HepG2 (cell line): ENCODE measurements around the gene SFI1. TPM values are rescaled to one million over a fixed set of nuclear protein-coding genes. Genes with fewer than 3 reads are reported as not detected.
A peak's percentile ranks its signal among the peaks of the same experiment; 100 is the strongest.

Experiments
- CBFB ChIP-seq: sonication (generic); formaldehyde crosslinking; IDR thresholded peaks from 2 replicates; pipeline ENCODE4 v1.4.0; 2020; ENCODE audit warnings: missing genetic modification reagents
- ETV6 ChIP-seq: sonication (generic); formaldehyde crosslinking; conservative IDR thresholded peaks from 2 replicates; pipeline ENCODE4 v1.4.0; 2020; ENCODE audit warnings: missing genetic modification reagents
- HMGA1 ChIP-seq: sonication (generic); formaldehyde crosslinking; conservative IDR thresholded peaks from 2 replicates; pipeline ENCODE4 v1.4.0; 2020; ENCODE audit warnings: missing genetic modification reagents
- KAT8 ChIP-seq: IDR thresholded peaks from 2 replicates; pipeline ENCODE4 v1.6.1; 2016; ENCODE audit warnings: missing genetic modification reagents, missing compliant biosample characterization
- MAZ ChIP-seq, 2 experiments: sonication (generic) in 1 of 2; formaldehyde crosslinking in 1 of 2; IDR thresholded peaks; 2 replicates each; pipeline versions ENCODE4 v1.5.0 to v1.6.1; 2012 to 2020; ENCODE audit warnings: low read depth in 2 of 2, mild to moderate bottlenecking in 2 of 2, borderline replicate concordance in 1 of 2, improper control_type of control experiment in 1 of 2, low read length in 1 of 2, missing genetic modification reagents in 1 of 2, moderate library complexity in 1 of 2
- NR1H2 ChIP-seq: sonication (generic); formaldehyde crosslinking; IDR thresholded peaks from 2 replicates; pipeline ENCODE4 v1.8.1; 2022; ENCODE audit warnings: low read depth, missing genetic modification reagents, borderline replicate concordance
- POGZ ChIP-seq: sonication (generic); formaldehyde crosslinking; IDR thresholded peaks from 2 replicates; pipeline ENCODE4 v1.4.0; 2020; ENCODE audit warnings: mild to moderate bottlenecking, missing genetic modification reagents
- PRMT3 ChIP-seq: sonication (generic); formaldehyde crosslinking; IDR thresholded peaks from 2 replicates; pipeline ENCODE4 v1.8.1; 2022; ENCODE audit warnings: low read depth, mild to moderate bottlenecking, moderate library complexity, missing genetic modification reagents, borderline replicate concordance
- ZNF12 ChIP-seq: sonication (generic); formaldehyde crosslinking; IDR thresholded peaks from 2 replicates; pipeline ENCODE4 v1.5.0; 2020; ENCODE audit warnings: missing genetic modification reagents
- ZNF615 ChIP-seq: sonication (generic); formaldehyde crosslinking; IDR thresholded peaks from 2 replicates; pipeline ENCODE4 v1.5.0; 2020; ENCODE audit warnings: mild to moderate bottlenecking, missing genetic modification reagents, borderline replicate concordance
- ZNF709 ChIP-seq: sonication (generic); formaldehyde crosslinking; IDR thresholded peaks from 2 replicates; pipeline ENCODE4 v1.5.0; 2020; ENCODE audit warnings: mild to moderate bottlenecking, missing genetic modification reagents
- polyA plus RNA-seq, 8 experiments: library from polyadenylated mRNA; depleted of rRNA in 3 of 8; stranded (reverse) in 7 of 8; unstranded in 1 of 8; fragments of >200 nt; fragmentation: Illumina TruSeq in 4 of 8; extraction: Trizol in 4 of 8; gene quantifications; 2 replicates each; pipeline versions ENCODE4 v1.2.1 to v1.2.3, GENCODE V29; 2011 to 2016; ENCODE audit warnings: low read depth in 4 of 8, missing spikeins in 1 of 8, mixed read lengths in 1 of 8; ENCODE audit not compliant: insufficient read depth in 1 of 8
- total RNA-seq, 5 experiments: library from RNA; depleted of rRNA; stranded (reverse); fragments of >200 nt; fragmentation: Illumina TruSeq; extraction: Trizol; gene quantifications; 2 replicates each; pipeline ENCODE4 v1.2.3, GENCODE V29; 2016; ENCODE audit warnings: low read depth in 1 of 5
- TF ChIP-seq, protein P1 (sequence below), 2 experiments: sonication (generic) in 1 of 2; formaldehyde crosslinking in 1 of 2; IDR thresholded peaks; 2 replicates each; pipeline versions ENCODE4 v1.4.0 to v1.6.1; 2016 to 2020; ENCODE audit warnings: borderline replicate concordance in 1 of 2, low read depth in 1 of 2, mild to moderate bottlenecking in 1 of 2, missing genetic modification reagents in 1 of 2
- TF ChIP-seq, protein P2 (sequence below): sonication (generic); formaldehyde crosslinking; IDR thresholded peaks from 2 replicates; pipeline ENCODE4 v1.4.0; 2020; ENCODE audit warnings: missing genetic modification reagents
- TF ChIP-seq, protein P3 (sequence below): sonication (generic); formaldehyde crosslinking; IDR thresholded peaks from 2 replicates; pipeline ENCODE4 v1.5.1; 2020; ENCODE audit warnings: mild to moderate bottlenecking, missing genetic modification reagents
- TF ChIP-seq, protein P4 (sequence below): sonication (generic); formaldehyde crosslinking; IDR thresholded peaks from 2 replicates; pipeline ENCODE4; 2020; ENCODE audit warnings: missing genetic modification reagents, mild to moderate bottlenecking, borderline replicate concordance

Gene SFI1
- total and polyA plus RNA-seq, 2 of the 13 experiments (the other 11 are each of a cell fraction or from before 2014, with no cell fraction given): 20.5 to 40.1 TPM

DNA sequence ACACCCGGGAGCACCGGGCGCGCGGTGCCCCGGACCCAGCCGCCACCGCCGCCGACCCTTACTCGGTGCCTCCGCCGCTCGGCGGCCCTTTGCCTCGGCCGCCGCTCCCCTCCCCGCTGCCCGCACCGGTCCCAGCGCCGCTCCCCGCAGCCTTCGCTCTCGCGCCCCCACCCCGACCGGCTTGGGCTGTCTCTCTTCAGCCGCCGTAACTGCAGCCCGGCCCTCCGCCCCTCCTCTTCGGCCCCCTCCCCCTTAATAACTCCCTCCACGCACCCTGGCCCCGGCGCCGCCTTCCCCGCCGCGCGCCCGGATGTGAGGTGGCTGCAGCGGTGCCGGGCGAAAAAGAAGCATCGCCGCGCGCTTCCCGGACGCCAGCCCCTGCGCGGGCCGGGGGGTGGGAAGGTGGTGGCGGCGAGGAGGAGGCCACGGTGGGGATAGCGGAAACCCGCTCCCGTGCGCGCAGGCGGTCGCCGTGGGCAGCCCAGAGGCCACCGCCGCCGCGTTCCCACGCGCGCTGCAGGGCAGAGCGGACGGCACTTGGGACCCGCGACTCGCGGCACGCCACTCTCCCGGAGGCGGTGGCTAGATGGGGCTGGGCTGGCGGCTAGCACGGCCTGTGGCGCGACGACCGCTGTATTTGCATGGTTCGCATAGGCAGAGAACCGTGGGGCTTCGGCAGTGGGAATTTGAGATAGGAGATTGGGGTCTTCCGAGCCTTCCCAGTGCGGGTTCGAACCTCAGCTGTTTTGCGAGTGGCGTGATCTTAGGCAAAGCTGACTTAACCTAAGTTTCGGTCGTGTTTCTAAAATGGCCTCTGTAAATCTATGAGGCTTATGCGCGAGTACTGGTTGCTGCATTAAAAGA lies 6.5 kb upstream of the SFI1 start, which contains the start of gene EIF4ENIF1 (continued):
- TF ChIP-seq, protein P1, sequence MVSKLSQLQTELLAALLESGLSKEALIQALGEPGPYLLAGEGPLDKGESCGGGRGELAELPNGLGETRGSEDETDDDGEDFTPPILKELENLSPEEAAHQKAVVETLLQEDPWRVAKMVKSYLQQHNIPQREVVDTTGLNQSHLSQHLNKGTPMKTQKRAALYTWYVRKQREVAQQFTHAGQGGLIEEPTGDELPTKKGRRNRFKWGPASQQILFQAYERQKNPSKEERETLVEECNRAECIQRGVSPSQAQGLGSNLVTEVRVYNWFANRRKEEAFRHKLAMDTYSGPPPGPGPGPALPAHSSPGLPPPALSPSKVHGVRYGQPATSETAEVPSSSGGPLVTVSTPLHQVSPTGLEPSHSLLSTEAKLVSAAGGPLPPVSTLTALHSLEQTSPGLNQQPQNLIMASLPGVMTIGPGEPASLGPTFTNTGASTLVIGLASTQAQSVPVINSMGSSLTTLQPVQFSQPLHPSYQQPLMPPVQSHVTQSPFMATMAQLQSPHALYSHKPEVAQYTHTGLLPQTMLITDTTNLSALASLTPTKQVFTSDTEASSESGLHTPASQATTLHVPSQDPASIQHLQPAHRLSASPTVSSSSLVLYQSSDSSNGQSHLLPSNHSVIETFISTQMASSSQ (IDR thresholded peaks at IDR 0.05; ENCODE audit: low read depth): no peak
- TF ChIP-seq, protein P1 (CRISPR knock-in tag; IDR thresholded peaks at IDR 0.05; ENCODE audit: borderline replicate concordance): peak; percentile 62; the same call in 1 of the 2 replicates
- TF ChIP-seq ZNF615 (CRISPR knock-in tag) (no peak), CBFB (CRISPR knock-in tag) (peak; percentile 85), PRMT3 (CRISPR knock-in tag) (no peak), HMGA1 (CRISPR knock-in tag) (no peak), NR1H2 (no peak), ZNF12 (CRISPR knock-in tag) (no peak), ETV6 (CRISPR knock-in tag) (0 out of 2 replicates have a peak, but pooled peaks have one; percentile 35), ZNF709 (peak; percentile 24; the same call in 1 of the 2 replicates), POGZ (peak; percentile 44), KAT8 (CRISPR knock-in tag) (peak; percentile 62; the same call in 1 of the 2 replicates), MAZ (IDR thresholded peaks at IDR 0.05; ENCODE audit: borderline replicate concordance, low read depth, low read length) (peak; percentile 95), MAZ (CRISPR knock-in tag; IDR thresholded peaks at IDR 0.05; ENCODE audit: low read depth) (peak; percentile 56)
- TF ChIP-seq, protein P2, sequence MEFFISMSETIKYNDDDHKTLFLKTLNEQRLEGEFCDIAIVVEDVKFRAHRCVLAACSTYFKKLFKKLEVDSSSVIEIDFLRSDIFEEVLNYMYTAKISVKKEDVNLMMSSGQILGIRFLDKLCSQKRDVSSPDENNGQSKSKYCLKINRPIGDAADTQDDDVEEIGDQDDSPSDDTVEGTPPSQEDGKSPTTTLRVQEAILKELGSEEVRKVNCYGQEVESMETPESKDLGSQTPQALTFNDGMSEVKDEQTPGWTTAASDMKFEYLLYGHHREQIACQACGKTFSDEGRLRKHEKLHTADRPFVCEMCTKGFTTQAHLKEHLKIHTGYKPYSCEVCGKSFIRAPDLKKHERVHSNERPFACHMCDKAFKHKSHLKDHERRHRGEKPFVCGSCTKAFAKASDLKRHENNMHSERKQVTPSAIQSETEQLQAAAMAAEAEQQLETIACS (CRISPR knock-in tag): peak; percentile 77
- TF ChIP-seq, protein P3, sequence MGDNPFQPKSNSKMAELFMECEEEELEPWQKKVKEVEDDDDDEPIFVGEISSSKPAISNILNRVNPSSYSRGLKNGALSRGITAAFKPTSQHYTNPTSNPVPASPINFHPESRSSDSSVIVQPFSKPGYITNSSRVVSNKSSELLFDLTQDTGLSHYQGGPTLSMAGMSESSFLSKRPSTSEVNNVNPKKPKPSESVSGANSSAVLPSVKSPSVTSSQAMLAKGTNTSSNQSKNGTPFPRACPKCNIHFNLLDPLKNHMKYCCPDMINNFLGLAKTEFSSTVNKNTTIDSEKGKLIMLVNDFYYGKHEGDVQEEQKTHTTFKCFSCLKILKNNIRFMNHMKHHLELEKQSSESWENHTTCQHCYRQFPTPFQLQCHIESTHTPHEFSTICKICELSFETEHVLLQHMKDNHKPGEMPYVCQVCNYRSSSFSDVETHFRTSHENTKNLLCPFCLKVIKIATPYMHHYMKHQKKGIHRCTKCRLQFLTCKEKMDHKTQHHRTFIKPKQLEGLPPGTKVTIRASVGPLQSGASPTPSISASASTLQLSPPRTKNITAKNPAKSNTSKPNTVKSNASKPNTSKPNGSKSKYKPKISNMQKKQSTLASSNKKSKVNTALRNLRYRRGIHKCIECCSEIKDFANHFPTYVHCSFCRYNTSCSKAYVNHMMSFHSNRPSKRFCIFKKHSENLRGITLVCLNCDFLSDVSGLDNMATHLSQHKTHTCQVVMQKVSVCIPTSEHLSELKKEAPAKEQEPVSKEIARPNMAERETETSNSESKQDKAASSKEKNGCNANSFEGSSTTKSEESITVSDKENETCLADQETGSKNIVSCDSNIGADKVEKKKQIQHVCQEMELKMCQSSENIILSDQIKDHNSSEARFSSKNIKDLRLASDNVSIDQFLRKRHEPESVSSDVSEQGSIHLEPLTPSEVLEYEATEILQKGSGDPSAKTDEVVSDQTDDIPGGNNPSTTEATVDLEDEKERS: no peak
- TF ChIP-seq, protein P4, sequence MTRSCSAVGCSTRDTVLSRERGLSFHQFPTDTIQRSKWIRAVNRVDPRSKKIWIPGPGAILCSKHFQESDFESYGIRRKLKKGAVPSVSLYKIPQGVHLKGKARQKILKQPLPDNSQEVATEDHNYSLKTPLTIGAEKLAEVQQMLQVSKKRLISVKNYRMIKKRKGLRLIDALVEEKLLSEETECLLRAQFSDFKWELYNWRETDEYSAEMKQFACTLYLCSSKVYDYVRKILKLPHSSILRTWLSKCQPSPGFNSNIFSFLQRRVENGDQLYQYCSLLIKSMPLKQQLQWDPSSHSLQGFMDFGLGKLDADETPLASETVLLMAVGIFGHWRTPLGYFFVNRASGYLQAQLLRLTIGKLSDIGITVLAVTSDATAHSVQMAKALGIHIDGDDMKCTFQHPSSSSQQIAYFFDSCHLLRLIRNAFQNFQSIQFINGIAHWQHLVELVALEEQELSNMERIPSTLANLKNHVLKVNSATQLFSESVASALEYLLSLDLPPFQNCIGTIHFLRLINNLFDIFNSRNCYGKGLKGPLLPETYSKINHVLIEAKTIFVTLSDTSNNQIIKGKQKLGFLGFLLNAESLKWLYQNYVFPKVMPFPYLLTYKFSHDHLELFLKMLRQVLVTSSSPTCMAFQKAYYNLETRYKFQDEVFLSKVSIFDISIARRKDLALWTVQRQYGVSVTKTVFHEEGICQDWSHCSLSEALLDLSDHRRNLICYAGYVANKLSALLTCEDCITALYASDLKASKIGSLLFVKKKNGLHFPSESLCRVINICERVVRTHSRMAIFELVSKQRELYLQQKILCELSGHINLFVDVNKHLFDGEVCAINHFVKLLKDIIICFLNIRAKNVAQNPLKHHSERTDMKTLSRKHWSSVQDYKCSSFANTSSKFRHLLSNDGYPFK (CRISPR knock-in tag): no peak
